NOMO-1 treated with dmso at 0.1 percent for 144 hours (cell line): ENCODE results near the gene UBL4B.

Source experiments
- DNase-seq: peaks from one replicate; lab custom pipeline; 2025; ENCODE audit not compliant: unreplicated experiment; lab: John Stamatoyannopoulos, UW

Gene UBL4B

DNA sequence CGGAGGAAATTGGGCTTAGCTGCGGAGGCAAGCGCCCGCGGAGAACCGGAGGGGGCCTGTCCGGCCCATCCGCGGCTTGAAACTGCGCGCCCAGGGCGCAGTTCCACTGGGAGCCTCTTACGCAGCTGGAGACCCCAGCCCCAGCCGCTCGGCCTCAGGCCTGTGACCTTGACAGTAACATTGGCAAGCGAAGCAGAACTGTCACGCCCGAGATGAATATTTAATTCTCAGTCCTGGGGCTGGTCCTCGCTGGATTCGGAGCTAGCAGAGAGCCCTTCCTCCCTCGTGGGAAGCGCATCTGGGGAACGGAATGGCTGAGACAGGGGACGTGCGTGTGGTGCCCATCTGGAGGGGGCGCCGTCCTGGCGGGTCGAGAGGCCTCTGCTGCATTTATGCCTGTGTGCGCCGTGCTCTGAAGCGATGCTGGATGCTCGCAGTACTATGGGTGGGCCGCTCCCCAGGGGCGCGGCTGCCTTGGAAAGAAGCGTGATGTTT lies 39.0 kb downstream of the UBL4B start:
- DNase-seq: no peak

DNA sequence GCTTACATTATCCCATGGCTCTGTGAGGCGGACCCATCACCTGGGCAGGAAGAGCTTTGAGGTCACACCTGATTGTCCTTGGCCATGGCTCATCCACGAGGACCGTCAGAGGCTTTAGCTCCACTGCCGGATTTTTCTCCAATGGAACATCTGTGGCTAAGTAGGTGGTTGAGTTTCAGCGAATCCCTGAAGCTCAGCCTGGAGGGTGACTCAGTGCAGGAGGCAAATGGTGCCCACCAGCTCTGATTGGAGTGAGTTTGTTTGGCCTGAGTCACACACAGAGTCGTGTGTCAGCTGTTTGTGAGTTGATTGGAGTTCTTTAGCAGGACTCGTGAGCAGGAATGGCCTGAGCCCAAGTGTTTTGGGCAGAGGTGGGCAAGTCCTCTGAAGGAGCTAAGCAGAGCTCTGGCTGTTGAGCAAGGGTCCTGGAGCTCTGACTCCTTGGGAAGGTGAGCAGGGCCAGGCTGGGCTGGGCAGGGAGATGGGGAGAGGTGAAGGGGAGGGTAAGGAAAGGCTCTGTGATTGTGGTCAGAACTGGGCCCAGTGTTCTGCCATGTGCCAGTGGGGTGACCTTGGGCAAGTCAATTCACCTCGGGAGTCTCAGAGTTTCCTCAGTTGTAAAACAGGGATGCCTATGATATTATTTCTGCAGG lies 40.0 kb downstream of the UBL4B start:
- DNase-seq: no peak

DNA sequence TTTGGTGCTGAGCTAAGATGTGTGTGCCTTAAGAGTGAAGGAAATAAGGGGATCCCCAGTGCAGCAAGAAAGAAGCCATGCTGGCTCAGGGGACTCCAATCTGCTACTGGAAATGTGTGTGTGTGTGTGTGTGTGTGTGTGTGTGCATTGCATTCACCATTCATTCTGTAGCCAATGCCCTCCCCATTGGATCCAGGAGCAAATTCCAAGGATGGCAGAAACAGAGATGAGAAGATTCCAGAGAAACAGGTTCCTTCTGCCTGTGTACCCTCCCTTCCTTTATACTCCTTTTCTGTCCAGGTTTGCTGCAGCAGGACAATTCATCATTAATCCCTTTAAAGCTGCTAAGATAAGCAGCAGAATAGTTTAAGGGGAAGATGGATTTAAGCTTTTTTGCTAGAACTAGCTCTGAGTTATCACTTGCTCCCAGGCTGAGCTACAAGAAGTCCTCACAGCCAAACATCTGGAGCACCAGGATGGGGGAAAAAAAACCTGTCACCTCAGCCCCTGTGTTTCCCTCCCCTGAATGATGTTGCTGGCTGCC lies 41.2 kb downstream of the UBL4B start:
- DNase-seq: no peak

DNA sequence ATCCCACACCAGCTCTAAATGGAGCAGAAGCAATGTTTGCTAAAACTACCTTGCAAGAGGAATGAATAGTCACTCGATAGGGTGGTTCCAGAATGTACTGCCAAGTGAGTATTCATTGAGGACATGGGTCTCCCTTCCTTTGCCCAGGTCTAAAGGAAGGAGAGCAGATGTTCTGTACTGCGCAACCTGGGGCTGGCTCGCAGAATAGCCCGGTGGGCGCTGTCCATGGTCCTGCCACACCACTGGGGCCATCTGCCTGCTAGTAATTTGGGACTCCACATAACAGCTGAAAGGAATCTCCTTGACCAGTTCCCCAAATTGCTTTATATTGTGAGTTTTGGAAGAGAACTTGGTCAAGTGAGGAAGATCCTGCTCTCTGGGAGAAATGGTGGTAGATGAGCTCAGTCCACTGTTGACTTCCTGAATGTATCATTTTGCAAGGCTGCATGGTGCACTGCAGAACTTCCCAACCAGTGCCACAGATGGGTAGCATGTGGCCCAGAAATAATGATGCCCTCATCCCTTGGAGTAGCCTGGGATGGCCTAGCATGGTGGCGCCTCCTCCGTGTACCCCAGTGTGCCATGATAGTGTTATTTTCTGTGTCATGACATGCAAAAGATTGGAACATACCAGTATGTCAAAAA lies 43.8 kb downstream of the UBL4B start:
- peak; percentile 6 for DNase-seq

DNA sequence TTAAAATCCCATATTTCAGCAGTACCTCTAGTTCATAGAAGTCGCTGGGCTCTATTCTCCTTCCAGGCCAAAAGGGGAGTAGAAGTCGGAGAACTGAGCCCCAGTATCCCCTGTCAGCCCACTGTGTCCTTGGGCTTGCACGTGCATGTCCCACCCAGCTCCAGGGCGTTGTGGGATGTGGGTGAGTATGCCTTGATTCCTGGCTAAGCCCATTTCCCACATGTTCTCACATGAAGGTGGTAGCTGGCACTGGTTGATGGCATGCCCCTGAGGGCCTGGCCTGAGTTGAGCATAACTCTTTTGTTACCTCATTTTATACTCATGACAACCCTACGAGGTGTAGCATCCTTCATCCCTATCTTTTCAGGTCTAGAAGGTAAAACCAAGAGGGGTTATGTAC lies 46.0 kb downstream of the UBL4B start:
- no peak for DNase-seq

DNA sequence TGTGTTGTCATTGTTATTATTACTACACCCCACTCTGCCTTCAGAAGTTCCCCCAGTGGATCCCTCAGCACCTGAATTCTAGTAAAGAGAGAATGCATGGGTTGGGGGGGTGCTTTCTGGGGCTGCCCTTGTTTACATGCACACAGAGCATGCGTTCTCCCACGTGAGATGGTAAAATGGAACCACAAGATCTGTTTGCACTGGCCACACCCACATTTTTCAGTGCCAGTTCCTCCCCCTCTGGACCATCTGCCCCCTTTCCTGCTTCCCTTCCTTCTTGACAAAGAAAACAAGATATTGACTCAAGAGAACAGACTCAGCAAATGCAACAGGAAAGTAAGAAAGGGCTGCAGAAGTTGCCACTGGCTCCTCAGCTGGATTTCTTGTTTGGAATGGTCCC lies 46.9 kb downstream of the UBL4B start:
- no peak for DNase-seq

DNA sequence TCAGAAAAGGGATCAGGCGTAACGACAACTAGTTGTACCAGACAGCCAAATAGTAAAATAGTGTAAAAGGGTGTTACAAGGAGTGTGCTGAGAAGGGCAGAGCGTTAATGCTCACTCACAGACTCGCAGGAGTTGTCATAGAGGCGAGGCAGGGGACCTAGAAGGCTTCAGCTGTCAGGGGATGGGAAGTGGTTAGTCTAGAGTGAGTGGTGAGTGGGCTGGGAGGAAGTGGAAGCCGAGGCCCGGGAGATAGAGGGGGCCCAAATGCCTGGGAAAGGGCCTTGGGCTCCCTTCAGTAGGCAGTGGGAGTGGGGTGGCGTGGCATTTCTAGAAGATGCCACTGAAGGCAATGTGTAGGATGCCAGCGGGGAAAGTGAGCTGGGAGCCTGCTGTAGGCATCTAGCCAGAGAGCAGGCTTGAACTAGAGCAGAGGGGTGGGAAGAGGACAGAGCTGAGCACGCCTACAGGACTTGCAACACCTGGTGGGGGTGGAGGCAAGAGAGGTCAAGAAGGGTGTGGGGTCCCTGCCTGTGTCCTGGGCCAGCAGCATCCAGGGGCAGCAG lies 48.4 kb downstream of the UBL4B start:
- DNase-seq: no peak

DNA sequence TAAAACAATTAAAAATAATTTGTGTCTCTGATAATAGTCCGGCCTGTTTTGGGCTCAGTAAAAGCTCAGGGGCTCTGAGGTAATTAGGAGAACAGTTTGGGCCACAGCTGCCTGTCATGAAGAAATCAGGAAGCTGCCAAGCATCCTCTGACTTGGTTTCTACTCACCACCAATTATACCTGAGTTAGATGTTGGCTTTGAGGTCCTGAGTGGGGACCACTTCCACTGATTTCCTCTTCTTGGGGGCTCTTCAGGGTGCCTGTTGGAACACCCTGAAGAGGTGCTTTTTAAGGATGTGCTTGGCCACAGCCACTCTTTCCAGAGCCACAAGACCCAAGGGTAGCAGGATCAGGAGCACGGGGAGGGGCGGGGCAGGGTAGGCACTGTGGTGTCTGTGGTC lies 48.9 kb downstream of the UBL4B start:
- DNase-seq: no peak

DNA sequence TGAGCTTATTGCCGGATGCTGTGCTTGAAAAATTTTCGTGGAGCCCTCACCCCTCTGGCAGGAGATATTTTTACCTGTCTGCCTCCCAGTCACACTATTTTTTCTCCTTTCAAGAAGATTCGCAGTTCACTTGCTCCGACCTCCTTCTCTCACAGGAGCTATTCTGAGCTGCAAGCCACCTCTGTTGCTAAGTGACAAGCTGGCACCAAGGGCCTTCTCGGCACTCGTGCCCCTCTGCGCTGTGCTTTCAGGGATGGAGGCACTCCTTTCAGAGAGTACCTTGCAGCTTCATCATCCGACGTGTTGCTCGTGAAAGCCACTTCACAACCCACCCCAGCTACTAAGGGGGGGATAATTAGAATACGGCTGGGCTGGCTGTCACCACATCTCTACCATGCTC lies 49.6 kb downstream of the UBL4B start:
- no peak for DNase-seq
